DMS114 treated with DMSO at 0.1 percent for 48 hours (cell line): Measurements from ENCODE around the gene CLDN14.
A peak's percentile ranks its signal among the peaks of the same experiment; 100 is the strongest.

Source experiments
- DNase-seq: peaks from one replicate; lab custom pipeline; 2025; ENCODE audit not compliant: unreplicated experiment; lab: John Stamatoyannopoulos, UW

CLDN14 gene

DNA sequence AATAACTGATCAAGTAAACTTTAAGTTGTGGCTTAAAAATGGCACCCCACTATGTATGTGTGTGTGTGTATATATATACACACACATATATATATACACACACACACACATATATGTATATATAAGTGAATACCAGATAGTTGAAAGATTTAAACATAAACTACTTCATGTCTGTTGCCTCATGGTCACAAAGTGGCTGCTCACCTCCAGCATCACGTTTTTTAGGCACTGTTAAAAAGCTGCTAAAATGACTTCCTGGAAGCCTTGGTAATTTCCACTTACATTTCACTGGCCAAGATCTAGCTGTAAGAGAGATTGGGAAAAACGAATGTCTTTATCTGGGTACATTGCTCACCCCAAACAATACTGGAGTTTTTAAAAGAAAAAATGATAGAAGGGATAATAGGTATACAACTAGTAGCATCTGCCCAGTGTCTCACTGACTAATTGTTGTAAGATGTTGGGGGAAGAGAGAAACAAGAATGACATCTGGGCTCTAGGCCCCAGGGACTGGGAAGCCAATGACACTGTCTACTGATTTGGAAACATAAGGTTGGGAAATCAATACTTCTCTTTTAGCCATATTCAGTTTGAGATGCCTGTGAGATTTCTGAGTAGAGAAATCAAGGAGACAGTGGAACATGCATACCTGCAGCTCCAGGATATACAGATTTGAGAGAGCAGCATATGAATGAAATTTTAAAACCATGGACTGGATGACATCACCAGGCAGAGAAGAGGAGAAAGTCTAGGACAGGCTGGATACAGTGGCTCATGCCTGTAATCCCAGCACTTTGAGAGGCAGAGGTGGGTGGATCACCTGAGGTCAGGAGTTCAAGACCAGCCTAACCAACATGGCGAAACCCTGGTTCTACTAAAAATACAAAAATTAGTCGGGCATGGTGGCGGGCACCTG, 42.8 kb downstream of the CLDN14 start:
- DNase-seq: no peak

DNA sequence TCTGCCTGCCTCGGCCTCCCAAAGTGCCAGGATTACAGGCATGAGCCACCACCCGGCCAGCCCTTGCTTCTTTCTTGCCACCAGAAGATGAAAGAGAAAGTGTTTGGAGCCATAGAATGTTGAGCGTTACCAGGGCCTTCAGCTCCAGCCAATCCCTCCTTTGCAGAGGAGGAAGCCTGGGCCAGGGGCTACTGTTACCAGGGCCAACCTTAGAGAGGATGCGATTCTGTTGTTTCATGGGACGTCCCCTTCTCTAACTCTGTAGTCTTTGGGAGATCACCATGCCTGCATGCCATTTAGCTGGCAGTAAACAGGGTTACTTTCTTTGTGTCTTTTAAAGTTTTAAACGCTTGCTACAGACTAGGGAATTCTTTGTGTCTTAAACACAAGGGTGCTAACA, 45.8 kb downstream of the CLDN14 start:
- no peak for DNase-seq

DNA sequence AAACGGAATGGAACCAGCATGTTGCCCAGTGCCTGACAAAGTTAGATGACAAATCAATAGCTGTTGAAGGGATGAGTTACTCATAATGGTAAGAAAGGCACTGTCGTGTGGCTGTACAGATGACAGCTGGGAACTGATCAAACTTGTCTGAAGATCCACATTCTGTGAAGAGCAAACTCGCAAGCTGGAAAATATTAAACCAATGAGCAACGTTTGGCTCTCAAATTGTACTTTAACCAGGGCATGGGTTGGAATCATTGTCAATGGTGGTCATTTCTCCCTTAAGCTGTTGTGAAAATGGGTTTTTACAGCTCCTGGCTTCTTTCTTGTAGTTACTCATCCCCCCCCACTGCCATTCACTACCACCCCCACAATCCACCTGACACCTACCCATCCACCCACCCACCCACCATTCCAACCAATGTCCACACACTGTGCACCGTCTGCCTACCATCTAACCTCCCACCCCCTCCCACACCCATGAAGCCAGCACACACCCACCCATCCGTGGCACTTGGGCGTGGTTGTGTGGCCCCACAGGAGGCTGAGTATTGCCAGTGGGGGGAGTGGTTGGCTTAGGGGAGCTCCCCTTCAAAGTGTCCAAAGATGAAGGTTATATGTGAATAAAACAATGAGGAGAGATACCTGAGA, 46.7 kb downstream of the CLDN14 start:
- DNase-seq: no peak

DNA sequence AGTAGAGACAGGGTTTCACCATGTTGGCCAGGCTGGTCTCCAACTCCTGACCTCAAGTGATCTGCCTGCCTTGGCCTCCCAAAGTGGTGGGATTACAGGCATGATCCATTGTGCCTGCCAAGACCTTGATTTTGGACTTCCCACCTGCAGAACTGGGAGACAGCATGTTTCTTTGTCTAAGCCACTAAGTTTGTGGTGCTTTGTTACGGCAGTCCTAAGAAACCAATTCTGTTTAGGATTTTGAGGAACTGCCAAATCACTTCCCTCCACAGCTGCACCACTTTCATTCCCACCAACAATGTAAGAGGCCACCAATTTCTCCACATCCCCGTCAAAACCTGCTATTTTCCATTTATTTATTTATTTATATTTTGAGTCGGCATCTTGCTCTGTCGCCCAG, 48.7 kb downstream of the CLDN14 start:
- DNase-seq: no peak

DNA sequence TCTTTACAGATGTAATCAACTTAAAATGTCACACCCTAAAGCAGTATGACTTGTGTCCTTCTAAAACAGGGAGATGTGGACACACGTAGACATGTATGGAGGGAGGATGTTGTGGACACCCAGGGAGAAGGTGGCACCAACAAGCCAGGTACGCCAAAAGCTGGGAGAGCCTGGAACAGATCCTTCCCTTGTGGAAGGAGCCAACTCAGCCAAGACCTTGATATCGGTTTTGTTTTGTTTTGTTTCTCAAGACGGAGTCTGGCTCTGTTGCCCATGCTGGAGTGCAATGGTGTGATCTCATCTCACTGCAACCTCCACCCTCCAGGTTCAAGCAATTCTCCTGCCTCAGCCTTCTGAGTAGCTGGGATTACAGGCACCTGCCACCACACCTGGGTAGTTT, 49.1 kb downstream of the CLDN14 start:
- DNase-seq: no peak

DNA sequence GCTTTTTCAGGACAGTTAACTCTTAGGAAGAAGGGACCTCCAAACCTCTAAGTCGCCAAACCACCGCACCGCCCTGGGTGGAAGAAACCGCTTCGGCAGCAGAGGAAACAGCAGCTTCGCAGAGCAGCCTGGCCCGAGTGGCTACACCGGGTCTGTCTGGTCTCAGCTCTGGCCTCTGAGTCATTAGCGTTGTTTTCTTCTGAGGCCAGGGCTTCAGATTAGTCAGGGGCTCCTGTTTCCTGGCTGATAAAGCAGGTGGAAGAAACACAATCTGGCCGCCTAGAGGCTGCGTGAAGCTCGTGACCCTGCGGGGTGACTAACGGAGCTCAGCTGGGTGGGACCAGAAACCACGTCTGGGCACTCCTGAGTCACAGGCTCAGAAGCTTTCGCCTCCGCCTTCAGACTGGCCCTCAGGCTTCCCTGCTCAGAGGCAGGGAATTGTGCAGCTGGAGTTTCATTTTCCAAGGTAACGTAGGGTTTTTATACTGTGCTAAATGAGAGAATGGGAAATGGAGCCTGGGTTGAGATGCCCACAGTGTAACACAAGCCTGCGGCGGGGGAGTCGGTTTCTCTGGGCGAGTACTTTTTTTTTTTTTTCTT, 49.9 kb downstream of the CLDN14 start:
- no peak for DNase-seq

DNA sequence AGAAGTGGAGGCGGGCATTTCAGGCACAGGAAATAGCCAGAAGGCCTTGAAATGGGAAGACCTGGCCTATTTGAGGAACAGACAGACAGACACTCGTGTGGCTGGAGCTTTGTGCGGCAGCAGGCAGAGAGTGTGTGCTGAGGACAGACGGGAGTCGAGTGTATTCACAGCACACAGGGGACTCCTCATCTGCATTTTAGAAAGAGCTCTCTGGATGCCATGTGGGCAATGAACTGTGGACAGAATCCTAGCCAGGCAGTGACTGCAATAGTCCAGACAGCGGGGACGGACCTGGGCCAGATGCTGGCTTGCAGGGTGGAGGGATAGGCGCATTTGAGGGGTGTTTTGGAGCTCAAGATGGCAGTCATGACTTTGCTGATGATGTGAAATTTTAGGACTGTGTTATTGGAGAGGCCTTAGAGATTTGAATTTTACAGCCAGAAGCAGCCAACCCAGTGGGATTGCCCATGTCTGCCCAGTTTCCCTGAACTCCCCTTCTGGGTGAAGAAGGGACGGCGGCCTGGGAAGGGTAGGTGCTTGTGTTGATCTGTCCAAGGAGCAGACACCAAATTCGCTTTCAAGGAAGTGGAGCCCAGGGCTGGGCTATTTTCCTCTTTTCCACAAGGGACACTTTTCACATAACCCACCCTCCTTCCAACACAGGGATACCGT, 51.0 kb downstream of the CLDN14 start:
- DNase-seq: no peak

DNA sequence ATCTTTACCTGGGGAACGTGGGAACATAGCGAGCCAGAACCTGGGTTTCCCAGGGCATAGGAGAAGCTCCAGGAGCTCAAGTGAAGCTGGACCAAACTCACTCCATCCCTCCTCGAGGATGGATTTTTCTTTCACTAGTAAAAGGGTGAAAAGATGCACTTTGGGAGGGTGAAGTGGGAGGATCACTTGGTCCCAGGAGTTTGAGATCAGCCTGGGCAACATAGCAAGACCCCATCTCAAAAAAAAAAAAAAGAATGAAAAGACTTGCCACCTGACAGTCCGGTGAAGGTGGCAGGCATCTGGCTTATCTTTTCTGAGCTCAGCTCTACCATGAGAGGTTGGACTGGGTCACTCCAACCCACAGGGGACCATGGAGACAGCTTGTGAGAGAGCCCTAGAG, 52.4 kb downstream of the CLDN14 start:
- DNase-seq: no peak

DNA sequence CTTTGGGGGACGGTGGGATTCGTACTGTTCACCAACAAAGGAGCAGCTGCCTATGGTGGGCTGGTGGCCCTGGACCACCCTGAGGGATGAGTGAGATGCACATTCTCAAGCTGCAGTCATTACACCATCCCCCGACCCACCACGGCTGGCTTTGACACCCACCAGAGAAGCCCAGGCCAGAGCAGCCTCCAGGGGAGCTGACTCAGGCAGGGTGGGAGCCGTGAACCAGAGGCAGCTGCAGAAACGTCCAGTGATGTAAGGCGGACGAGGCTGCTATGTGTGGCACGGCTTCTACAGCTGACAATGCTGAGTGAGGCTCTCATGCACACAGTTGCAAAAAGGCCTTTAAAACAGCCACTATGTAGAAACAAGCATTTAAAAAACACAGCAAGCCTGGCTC, 54.6 kb downstream of the CLDN14 start:
- no peak for DNase-seq

DNA sequence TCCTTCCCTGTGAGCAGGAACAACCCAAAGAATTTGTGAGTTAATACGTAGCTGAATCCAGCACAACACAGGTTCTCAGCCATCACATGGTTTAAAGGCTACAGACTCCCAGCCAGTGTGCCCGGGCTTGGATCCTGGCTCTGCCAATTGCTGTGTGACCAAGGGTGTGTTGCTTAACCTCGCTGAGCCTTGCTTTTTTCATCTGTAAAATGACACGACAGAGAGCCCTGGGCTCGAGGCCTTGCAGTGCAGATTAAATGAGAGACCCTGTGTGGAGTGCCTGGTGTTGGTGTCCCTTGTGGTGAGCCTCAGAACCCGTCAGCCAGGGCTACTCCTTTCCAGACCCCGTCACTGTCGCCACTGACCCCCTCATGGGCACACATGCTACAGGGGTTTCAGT, 55.3 kb downstream of the CLDN14 start:
- no peak for DNase-seq

DNA sequence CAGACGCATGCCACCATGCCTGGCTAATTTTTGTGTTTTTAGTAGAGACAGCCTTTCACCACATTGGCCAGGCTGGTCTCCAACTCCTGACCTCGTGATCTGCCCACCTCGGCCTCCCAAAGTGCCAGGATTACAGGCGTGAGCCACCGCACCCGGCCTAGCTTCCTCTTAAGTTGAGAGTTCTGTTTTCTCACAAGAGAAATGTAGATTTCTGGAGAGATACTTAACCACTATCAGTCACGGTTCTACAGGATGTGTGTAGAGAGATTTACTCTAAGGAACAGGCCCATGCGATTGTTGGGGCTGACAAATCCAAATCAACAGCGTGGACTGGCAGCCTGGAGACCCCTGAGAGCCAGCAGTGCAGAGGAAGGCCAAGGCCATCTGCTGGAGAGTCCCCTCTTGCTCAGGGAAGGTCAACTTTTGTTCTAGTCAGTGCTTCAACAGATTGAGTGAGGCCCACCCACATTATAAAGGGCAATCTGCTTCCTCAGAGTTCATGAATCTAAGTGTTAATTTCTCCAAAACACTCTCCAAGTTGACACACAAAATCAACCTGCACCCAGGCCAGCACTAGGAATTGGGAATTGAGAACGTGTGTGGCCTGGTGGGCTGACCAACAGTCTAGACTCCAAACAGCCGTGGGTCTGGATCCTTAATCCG, 56.0 kb downstream of the CLDN14 start:
- no peak for DNase-seq

DNA sequence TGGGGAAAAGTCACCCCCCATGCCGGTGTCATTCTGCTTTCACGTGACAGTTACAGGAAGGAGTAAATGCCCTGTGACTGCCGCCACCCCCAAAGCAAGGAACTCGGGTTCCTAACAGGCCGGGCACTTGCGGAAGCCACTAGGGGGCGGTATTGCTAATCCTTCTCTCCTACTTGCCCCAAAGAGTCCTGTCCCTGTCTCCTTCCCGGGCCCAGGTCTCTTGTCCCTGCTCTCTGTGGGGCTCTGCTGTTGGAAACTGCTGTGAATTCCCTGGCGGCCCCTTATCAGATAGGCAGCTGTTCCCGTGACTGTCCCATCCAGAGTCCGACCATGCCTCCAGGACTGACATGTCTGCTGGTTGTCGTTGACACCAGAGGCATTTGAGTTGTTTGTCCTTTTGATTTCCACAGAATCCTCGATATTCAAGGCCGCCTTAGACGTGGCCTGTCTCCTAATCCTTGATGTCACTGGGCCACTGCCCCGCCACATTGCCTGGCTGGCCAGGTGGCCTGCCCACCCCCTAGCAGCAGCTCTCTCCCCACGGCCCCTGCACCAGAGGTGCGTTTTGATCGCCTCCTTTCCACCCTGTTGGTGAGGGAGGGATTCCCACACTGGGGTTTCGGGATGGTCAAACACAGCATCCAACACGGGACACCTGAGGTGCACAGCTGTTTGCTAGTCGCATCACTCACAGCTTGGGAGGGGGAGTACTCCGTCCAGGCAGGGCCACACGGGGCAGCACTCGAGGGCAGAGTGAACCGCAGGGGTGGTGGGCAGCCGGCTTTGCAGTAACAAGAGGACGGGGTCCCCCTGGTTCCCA, 57.4 kb downstream of the CLDN14 start:
- no peak for DNase-seq

DNA sequence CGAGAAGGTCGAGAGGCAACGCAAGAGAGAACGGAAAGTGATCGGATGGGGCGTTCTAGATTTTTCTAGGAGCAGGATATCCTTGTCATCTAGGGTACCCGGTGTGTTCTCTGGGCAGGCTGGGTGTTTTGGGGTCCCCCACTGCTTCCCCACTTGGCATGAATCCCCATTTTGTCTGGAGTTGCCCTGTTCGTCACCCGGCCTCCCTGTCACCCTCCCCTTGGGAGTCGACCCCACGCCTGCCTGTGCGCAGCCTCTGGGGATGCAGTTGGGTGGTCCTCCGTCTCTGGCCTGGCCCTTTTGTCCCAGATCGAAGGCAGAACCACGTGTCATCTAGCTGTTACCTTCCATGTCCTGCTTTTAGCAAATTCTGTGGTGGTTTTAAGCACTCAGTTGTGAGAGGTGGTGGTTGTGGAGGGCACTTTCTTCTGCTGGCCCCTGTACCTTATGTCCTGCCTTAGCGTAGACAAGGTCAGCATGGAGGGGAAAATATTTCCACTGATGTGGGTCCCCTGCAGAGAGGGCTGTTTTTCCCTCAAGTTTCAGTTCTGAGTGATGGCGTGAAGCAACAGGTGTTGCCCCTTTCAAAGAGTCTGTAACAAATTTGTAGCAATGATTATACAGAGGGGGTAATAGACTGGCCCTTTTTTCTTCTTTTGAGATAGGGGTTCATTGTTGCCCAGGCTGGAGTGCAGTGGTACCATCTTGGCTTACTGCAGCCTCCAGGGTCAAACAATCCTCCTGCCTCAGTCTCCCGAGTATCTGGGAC, 59.2 kb downstream of the CLDN14 start:
- no peak for DNase-seq

DNA sequence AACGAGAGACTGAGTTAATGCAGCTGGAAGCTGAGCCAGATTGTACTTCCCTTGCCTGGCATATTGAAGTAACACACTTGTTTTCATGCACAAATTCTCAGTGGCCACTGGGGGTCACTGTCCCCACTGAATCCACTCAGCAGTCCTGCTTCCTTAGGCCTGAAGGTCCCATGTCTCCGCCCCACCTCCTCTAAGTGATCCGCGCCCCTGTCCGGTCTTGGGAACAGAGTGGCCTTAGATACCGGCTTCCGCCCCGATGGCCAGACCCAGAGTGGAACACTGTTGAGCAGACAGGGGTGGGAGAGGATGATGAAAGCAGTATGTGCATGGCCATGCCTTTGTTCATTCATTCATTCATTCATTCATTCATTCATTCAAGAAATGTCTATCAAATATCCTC, 59.9 kb downstream of the CLDN14 start:
- DNase-seq: peak; percentile 45

DNA sequence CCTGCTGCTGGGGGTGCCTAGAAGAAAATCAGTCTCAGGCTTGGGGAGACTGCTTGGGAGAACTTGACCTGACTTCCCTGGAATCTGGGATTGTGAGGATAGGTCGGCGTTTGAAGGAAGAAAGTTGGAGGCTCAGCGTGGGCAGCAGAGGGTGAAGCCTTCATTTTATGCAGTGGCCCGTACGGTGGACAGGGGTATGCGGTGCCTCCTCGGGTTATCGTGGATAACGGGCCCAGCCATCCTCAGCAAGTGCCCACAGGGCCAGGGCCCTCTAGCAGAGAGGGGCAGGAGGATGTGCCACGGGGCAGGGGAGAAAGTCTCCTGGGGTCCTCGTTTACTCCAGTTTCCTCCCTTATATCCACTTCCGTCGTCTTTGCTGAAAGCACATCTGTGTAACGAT, 60.7 kb downstream of the CLDN14 start:
- DNase-seq: no peak

DNA sequence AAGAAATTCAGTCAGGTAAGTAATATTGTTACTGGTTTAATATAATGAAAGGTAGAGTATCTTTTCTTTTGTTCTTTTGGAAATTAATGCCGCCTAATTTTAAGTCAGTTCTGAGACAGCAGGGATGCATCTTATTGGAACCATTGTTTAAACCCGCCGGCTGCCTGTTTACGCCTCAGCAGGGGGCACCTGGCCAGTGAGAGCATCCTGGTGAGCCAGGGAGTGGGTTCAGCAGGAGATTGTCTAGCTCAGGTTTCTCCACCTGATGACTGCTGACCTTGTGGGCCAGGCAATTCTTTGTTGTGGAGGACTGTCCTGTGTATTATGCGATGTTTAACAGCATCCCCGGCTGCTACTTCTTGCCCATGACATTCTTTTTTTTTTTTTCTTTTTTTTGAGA, 64.5 kb downstream of the CLDN14 start:
- DNase-seq: no peak

DNA sequence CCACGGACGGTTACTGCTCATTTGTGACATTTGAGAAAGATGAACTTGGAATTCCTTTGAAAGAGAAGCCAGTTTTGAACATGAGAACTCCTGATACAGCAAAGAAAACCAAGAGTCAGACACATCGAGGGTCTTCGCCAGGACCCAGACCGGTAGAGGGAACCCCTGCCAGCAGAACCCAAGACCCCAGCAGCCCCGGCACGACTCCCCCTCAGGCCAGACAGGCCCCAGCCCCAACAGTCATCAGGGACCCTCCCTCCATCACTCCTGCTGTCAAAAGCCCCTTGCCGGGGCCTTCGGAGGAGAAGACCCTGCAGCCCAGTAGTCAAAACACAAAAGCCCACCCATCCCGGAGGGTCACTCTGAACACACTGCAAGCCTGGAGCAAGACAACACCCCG, 67.0 kb downstream of the CLDN14 start:
- DNase-seq: no peak

DNA sequence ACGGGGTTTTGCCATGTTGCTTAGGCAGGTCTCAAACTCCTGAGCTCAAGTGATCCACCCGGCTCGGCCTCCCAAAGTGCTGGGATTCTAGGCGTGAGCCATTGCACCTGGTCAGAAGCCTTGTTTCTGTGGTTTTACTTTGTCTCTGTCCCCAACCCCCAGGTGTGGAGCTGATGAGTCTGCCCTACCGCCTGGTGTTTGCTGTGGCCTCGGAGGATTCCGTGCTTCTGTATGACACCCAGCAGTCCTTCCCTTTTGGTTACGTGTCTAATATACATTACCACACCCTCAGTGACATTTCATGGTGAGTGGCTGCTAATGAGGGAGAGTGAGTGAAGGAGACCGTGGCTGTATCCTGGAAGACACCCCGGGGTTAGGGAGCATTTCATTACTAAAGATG, 68.6 kb downstream of the CLDN14 start:
- DNase-seq: no peak
